PC-3 (cell line): ENCODE data around the gene CD300LB. TPM values are rescaled to one million over a fixed set of nuclear protein-coding genes. Genes with fewer than 3 reads are reported as not detected.

Experiments
- ATAC-seq: fragments of 200-7000 bp; cut with Tn5 transposase; 2 replicates; pipeline ENCODE4 v1.9.1; 2020; ENCODE audit warnings: mild to moderate bottlenecking, moderate library complexity
- BruUV-seq: library from RNA; stranded (reverse); fragments of 400-500 nt; replicated peaks from 2 replicates; lab custom pipeline; 2021; lab: Mats Ljungman, UMichigan
- CTCF ChIA-PET: fragments of 300-600 bp; sonication (Branson Sonifier 250); formaldehyde crosslinking; loops from one replicate; lab custom pipeline; 2022; ENCODE audit warnings: antibody characterized with exemption; lab: Charles Lee
- POLR2A ChIA-PET: fragments of 300-600 bp; sonication (Branson Sonifier 250); formaldehyde crosslinking; loops from one replicate; lab custom pipeline; 2022; ENCODE audit warnings: antibody characterized with exemption; ENCODE audit not compliant: unreplicated experiment; lab: Charles Lee
- DNase-seq: peaks from one replicate; pipeline ENCODE4 v3.0.0-alpha.2; 2015
- H2AFZ ChIP-seq: fragments of 300-600 bp; sonication (generic); 2 replicates; pipeline ENCODE4 v1.6.0; 2016; ENCODE audit warnings: antibody characterized with exemption, low read length
- H3F3A ChIP-seq: fragments of 300-600 bp; sonication (generic); one replicate; pipeline ENCODE4 v1.6.0; 2017; ENCODE audit warnings: antibody characterized with exemption, low read length, control low read depth, mild to moderate bottlenecking; ENCODE audit not compliant: unreplicated experiment
- H3K27ac ChIP-seq: fragments of 300-600 bp; sonication (generic); 2 replicates; pipeline ENCODE4 v1.5.1; 2016; ENCODE audit warnings: mild to moderate bottlenecking, low read length
- H3K27me3 ChIP-seq: fragments of 300-600 bp; sonication (generic); 2 replicates; pipeline ENCODE4 v1.6.1; 2016; ENCODE audit warnings: low read length, mixed read lengths
- H3K36me3 ChIP-seq: fragments of 300-600 bp; sonication (generic); 2 replicates; pipeline ENCODE4 v1.6.1; 2016; ENCODE audit warnings: low read depth, mixed run types, low read length, mixed read lengths
- H3K4me1 ChIP-seq: fragments of 300-600 bp; sonication (generic); 2 replicates; pipeline ENCODE4 v1.5.1; 2016; ENCODE audit warnings: low read length; ENCODE audit not compliant: insufficient read depth
- H3K4me2 ChIP-seq: fragments of 300-600 bp; sonication (generic); 2 replicates; pipeline ENCODE4 v1.6.0; 2016; ENCODE audit warnings: low read length
- H3K4me3 ChIP-seq: fragments of 300-600 bp; sonication (generic); 2 replicates; pipeline ENCODE4 v1.5.1; 2016; ENCODE audit warnings: mild to moderate bottlenecking, low read length, mixed read lengths
- H3K79me2 ChIP-seq: fragments of 300-600 bp; sonication (generic); 2 replicates; pipeline ENCODE4 v1.6.1; 2017; ENCODE audit warnings: low read length, mixed read lengths
- H3K9ac ChIP-seq: fragments of 300-600 bp; sonication (generic); 2 replicates; pipeline ENCODE4 v1.6.0; 2016; ENCODE audit warnings: mild to moderate bottlenecking, low read length
- H3K9me2 ChIP-seq: fragments of 300-600 bp; sonication (generic); replicated peaks from 2 replicates; pipeline ENCODE4 v1.6.1; 2016; ENCODE audit warnings: mixed run types, low read length, mixed read lengths
- H3K9me3 ChIP-seq: fragments of 300-600 bp; sonication (generic); 2 replicates; pipeline ENCODE4 v1.6.1; 2016; ENCODE audit warnings: low read length, mixed read lengths
- H4K20me1 ChIP-seq: fragments of 300-600 bp; sonication (generic); 2 replicates; pipeline ENCODE4 v1.6.1; 2016; ENCODE audit warnings: low read length, mixed read lengths
- EZH2 ChIP-seq: fragments of 300-600 bp; sonication (generic); IDR thresholded peaks from one replicate; pipeline ENCODE4 v1.6.1; 2017; ENCODE audit warnings: antibody characterized with exemption, mild to moderate bottlenecking, low read length; ENCODE audit not compliant: unreplicated experiment
- EZH2phosphoT487 ChIP-seq: fragments of 300-600 bp; sonication (generic); IDR thresholded peaks from 2 replicates; pipeline ENCODE4 v1.6.1; 2018; ENCODE audit warnings: mild to moderate bottlenecking, antibody characterized with exemption, low read length, borderline replicate concordance
- intact Hi-C: fragments of 100-400 bp; cut with micrococcal nuclease; formaldehyde crosslinking; loops from 2 replicates; pipeline ENCODE4 v1.9.0; 2023
- total RNA-seq: library from RNA; depleted of rRNA; stranded (reverse); fragments of >200 nt; gene quantifications from 2 replicates; pipeline ENCODE4 v1.2.3, GENCODE V29; 2014
- TF ChIP-seq, protein P1 (sequence below): fragments of 300-600 bp; sonication (generic); conservative IDR thresholded peaks from 2 replicates; pipeline ENCODE4 v1.5.1; 2017; ENCODE audit warnings: antibody characterized with exemption, low read depth, mild to moderate bottlenecking, low read length

CD300LB gene
- total RNA-seq, 1 experiment from 2014 or later: not detected

DNA sequence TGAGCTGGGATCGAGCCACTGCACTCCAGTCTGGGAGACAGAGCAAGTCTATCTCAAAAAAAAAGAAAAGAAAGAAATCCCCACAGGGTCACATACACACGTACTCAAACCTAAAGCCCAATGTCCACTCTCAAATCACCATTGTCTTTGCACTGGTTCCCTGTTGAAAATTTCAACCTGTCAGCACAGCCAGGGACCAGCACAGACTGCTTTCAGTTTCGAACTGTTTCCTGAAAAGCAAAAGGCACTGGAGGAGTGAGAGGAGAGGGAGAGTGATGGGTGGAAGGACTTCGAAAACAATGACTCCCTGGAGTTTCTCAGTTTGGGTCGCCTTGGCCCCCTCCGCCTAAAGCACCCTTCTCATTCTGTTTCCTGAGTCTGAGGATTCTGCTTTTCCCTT, 23.6 kb upstream of the CD300LB start:
- no TSS peak for BruUV-seq
- TF ChIP-seq EZH2: no peak
- TF ChIP-seq, protein P1, sequence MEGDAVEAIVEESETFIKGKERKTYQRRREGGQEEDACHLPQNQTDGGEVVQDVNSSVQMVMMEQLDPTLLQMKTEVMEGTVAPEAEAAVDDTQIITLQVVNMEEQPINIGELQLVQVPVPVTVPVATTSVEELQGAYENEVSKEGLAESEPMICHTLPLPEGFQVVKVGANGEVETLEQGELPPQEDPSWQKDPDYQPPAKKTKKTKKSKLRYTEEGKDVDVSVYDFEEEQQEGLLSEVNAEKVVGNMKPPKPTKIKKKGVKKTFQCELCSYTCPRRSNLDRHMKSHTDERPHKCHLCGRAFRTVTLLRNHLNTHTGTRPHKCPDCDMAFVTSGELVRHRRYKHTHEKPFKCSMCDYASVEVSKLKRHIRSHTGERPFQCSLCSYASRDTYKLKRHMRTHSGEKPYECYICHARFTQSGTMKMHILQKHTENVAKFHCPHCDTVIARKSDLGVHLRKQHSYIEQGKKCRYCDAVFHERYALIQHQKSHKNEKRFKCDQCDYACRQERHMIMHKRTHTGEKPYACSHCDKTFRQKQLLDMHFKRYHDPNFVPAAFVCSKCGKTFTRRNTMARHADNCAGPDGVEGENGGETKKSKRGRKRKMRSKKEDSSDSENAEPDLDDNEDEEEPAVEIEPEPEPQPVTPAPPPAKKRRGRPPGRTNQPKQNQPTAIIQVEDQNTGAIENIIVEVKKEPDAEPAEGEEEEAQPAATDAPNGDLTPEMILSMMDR: no peak
- no peak for TF ChIP-seq EZH2phosphoT487
- H2AFZ ChIP-seq: no peak overlapping the region
- no peaks in the 10 kb centered on the region for H3K9me2 ChIP-seq
- ATAC-seq (no peak), DNase-seq (no peak)
- ChIA-PET CTCF (no interaction called here), POLR2A (no interaction called here)
- no peaks in the 10 kb centered on the region for H4K20me1 ChIP-seq
- H3K4me1 ChIP-seq: peaks cover 13% of the 10 kb centered on the region
- H3K27ac ChIP-seq: no peak overlapping the region
- H3K9me3 ChIP-seq: no peaks in the 10 kb centered on the region
- no peaks in the 10 kb centered on the region for H3K36me3 ChIP-seq
- H3K9ac ChIP-seq: no peak overlapping the region
- H3K79me2 ChIP-seq: no peaks in the 10 kb centered on the region
- H3K27me3 ChIP-seq: peaks cover 62% of the 10 kb centered on the region
- H3K4me3 ChIP-seq: no peak overlapping the region
- no peak overlapping the region for H3K4me2 ChIP-seq
- intact Hi-C loops: no loop called here
- no peaks in the 10 kb centered on the region for H3F3A ChIP-seq

DNA sequence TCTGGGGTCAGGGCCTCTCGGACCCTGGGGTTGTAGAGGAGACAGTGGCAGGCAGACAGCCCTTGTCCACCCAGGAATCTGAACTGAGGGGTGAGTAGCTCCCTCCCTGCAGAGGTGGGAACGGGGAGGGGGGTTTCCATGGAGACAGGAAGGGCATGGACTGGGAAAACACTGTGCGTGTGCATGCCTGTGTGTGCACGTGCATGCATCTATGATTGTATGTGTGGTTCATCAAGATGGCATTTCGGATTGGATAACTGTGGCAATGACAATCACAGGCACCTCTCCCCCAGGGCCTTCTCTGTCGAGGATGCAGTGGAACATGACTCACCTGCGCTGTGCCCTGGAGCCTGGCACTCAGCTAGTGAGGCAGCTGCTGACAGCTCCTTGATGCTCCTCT, 20.8 kb upstream of the CD300LB start:
- no peaks in the 10 kb centered on the region for H3K9me3 ChIP-seq
- intact Hi-C loops: no loop called here
- no peaks in the 10 kb centered on the region for H3K79me2 ChIP-seq
- H2AFZ ChIP-seq: no peak overlapping the region
- H3K4me2 ChIP-seq: no peak overlapping the region
- ChIA-PET POLR2A (no interaction called here), CTCF (no interaction called here)
- no peak overlapping the region; the same call in 1 of the 2 replicates for H3K27ac ChIP-seq
- H3K4me3 ChIP-seq: no peak overlapping the region
- H3K9ac ChIP-seq: no peak overlapping the region
- DNase-seq (peak; percentile 83), ATAC-seq (peak; percentile 65)
- H3K36me3 ChIP-seq: no peaks in the 10 kb centered on the region
- peaks cover 13% of the 10 kb centered on the region for H3K4me1 ChIP-seq
- peaks cover 37% of the 10 kb centered on the region for H3K27me3 ChIP-seq
- no TSS peak for BruUV-seq
- no peaks in the 10 kb centered on the region for H4K20me1 ChIP-seq
- no peaks in the 10 kb centered on the region for H3F3A ChIP-seq
- TF ChIP-seq, protein P1: no peak
- no peak for TF ChIP-seq EZH2
- no peaks in the 10 kb centered on the region for H3K9me2 ChIP-seq

DNA sequence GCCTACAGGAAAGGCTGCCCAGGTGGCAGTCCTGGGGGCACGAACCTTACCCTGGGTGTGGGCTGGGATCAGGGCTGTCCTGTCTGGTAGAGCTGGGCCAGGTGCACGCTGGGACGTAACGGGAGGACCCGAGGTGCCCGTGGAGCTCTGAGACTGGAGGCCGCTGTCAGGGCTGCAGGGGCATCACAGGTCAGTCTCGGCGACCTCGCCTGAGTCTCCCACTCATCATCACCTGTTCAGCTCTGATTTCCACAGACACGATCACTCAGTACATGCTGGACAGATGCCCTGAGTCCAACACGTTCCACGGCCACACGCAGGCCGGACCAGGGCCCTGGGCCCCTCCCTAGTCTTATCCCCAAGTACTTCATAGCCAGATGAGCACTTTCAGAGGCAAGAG, 19.3 kb upstream of the CD300LB start:
- Histone ChIP-seq H2AFZ (no peak overlapping the region), H3K9ac (no peak overlapping the region), H3K27ac (no peak overlapping the region), H4K20me1 (no peaks in the 10 kb centered on the region), H3K9me2 (no peaks in the 10 kb centered on the region), H3K9me3 (no peaks in the 10 kb centered on the region), H3K4me2 (no peak overlapping the region), H3K4me3 (no peak overlapping the region), H3K36me3 (no peaks in the 10 kb centered on the region), H3K79me2 (no peaks in the 10 kb centered on the region), H3K27me3 (peaks cover 26% of the 10 kb centered on the region), H3F3A (no peaks in the 10 kb centered on the region), H3K4me1 (peaks cover 13% of the 10 kb centered on the region)
- DNase-seq: no peak
- no peak for ATAC-seq
- BruUV-seq: no TSS peak
- ChIA-PET CTCF (no interaction called here), POLR2A (no interaction called here)
- no peak for TF ChIP-seq EZH2
- TF ChIP-seq, protein P1: no peak
- TF ChIP-seq EZH2phosphoT487: no peak
- intact Hi-C loops: no loop called here
